ENCODE results near the gene SLC1A2. TPM values are rescaled to one million over a fixed set of nuclear protein-coding genes. Genes with fewer than 3 reads are reported as not detected.
A peak's percentile ranks its signal among the peaks of the same experiment; 100 is the strongest.

Gene SLC1A2
- total RNA-seq, 1 donor from 2014 or later, result 0.10 TPM

DNA sequence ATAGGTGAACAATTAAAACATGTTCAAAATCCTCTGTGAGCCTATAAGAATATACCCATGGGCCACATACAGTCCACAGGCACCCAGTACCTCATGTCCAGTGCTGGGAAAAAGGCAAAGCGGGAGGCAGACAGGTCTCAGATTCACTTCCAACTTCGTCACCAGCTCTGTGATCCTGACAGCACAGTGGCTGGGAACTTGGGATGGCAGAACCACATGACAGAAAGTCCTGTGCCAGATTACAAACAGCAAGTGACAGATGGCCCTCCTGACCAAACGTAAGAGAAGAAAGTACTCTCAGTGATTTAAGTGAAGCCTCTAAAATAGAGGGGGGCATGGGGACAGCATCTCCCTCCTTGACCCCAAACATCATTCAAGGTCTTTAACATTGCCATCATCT lies 5.8 kb downstream of the SLC1A2 start:
- DNase-seq (ENCODE audit: low read depth), result no peak

DNA sequence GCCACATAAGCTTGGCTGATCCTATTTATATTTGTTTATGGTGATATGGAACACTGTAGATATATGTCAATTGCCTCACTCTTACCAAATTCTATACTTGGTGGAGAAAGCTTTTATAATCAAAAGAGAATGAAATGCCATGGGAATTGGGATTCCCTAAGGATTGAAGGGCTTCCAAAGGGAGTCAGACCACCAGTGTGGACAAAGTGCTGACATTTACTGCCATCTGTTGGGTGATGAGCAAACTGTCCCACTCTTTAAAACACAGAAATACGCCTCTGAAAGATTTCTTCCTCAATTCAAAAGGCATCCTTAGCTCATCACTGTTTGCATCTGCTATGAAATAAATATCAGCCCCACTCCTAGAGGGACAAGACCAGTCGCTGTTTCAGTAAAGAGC lies 7.1 kb downstream of the SLC1A2 start:
- DNase-seq (ENCODE audit: low read depth), result peak; percentile 5

DNA sequence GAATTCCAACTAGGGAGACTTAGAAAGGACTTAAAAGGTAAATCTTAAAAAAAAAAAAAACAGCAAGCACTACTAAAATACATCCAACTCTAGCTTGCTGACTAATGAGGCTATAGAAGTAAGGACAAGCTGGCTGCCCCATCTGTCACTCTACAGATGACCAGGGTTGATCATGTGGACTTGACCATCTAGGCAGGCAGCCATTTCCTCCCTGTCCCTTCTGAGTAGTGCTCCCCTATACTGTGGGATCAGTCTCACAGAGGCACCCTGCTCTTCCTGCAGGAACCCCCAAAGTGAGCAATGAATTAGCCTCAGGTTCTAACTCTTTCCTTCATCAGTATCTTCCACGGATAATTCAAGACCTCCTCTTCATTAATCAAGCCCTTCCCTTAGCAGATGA lies 12.3 kb downstream of the SLC1A2 start:
- no peak for DNase-seq (ENCODE audit: low read depth)

DNA sequence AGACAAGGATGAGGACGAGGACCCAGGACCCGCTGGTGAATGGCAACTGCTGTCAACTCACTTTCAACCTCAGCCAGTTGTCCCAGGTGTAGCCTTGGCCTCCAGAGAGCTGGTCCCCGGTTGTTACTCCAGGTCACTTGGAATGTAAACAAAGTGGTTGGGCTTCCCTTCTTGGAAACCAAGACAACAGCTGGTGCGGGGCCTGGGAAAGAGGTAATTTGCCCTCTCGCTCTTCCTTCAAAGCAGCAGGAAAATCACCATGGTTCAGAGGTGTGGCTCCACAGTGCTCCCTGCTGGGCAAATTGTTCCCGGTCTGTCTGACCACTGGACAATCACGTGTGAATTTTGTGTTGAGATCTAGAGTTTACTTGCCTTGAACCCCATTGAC lies 15.0 kb downstream of the SLC1A2 start:
- peak; percentile 21 for DNase-seq (ENCODE audit: low read depth)

DNA sequence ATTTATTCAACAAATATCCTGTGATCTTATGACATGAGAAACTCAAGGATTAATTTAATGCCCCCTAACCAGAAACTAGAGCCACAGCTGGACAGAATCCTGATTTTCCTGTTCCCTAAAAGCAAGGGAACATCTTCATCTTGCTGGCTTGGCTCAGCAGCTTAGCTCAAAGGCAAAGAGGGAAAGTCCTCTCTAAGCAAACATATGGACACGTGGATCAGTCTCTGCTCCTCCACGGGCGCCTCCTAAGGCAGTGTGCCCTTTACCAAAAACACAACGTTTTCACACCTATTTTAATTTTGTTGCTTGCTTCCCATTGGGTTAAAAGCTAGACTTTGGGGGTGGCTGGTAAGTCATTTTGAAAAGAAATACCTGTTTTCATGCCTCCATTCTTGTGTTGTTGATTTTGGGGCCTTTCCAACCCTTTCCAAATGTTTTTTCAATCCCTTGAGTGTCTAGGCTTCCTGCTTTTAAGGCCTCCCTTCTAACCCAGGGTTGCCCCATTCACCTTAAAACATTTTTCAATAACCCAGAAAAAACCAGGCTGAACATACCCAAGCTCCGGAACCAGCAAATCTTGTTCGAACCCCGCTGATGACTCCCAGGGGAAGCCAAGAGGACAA lies 15.5 kb downstream of the SLC1A2 start:
- no peak for DNase-seq (ENCODE audit: low read depth)

DNA sequence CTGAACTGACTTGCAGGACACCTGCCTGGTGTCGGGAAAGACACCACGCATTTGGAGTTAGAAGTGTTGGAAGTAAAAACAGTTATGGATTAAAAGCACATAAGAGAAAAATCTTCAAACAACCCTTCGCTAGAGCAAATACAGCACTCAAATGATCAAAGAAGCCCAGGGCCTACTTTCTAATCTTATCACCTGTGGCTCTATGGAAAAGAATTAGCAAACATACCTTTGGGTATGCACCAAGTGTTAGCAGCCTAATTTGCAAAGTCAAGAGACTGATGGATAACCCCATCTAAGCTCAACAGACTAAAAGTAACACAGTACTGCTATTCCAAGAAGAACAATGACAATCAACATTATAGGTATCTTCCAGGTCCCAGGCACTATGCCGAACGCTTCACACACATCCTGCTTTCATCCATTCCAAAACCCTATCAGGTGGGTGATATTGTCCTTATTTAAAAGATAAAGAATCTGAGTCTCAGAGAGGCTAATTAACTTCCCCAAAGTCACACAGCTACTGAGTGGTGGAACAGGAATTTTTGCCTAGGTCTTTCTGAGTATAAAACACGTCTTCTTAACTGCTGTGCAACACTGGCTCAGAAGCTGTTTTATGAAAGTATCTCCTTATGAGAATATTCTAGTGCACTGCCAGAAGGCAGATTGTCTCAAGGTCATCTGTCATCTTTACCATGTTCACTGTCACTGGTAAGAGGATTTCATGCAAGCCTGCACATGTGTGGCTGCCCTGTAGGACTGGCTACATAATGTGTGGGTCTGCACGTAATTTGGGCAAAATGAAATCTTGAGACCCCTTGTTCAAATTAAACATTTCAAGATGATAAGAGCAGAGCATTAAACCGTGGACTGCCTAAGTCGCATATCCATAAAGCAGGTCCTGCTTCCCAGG lies 16.4 kb downstream of the SLC1A2 start:
- no peak for DNase-seq (ENCODE audit: low read depth)

DNA sequence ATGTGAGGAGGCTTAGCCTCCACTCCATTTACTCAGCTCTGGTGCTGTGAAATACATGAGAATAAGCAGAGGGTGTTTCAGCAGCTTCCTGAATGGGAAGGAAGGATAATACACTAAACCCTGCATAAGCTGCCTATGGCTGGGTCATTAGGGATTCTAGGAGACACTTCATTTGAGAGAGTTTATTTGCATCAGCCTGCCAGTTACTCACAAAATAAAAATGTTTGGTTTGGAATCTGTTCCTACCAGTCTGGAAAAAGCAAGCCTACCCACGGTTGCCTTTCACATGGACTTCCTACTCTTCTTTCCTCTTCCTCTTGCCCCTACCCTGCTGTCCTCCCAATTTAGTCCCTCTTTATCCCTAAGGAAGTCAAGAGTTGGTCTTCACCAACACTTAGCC lies 20.5 kb downstream of the SLC1A2 start:
- no peak for DNase-seq (ENCODE audit: low read depth)

DNA sequence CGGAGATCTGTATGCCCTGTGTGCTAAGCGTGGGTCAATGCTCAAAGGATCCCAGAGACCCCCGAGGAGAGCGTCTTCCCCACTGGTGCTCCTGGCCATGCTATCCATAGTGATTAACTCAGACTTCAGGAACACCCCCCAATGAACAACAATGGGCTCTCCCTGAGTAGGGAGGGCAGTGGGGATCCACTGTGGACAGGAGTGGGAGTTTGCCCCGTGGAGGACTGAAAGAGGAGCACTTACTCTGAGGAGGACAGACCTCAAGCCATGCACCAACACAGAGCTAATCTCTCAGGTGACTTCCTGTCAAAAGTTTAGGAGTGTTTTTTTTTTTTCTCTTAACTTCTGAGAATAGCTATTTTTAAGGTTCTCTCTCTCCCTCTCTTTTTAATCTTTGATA lies 24.4 kb downstream of the SLC1A2 start:
- no peak for DNase-seq (ENCODE audit: low read depth)

DNA sequence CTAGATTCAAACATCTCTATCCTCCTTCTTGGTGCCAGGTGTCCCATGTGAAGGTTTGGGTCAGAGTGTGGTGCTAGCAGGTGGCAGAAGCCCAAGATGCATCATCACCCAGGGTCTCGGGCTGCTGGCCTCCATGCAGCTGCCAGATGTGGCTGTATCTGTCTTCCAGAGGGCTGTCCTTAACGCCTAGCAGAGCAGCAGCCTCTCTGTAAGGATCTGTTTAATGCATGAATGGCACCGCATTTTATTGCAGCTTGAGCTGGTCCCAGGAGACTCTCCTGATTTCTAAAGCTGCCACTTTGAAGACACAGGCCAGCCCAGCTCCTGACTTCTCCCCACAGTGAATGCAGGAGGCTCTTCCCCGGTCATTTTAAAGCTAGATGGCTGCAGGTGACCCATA lies 26.3 kb downstream of the SLC1A2 start:
- no peak for DNase-seq (ENCODE audit: low read depth)

DNA sequence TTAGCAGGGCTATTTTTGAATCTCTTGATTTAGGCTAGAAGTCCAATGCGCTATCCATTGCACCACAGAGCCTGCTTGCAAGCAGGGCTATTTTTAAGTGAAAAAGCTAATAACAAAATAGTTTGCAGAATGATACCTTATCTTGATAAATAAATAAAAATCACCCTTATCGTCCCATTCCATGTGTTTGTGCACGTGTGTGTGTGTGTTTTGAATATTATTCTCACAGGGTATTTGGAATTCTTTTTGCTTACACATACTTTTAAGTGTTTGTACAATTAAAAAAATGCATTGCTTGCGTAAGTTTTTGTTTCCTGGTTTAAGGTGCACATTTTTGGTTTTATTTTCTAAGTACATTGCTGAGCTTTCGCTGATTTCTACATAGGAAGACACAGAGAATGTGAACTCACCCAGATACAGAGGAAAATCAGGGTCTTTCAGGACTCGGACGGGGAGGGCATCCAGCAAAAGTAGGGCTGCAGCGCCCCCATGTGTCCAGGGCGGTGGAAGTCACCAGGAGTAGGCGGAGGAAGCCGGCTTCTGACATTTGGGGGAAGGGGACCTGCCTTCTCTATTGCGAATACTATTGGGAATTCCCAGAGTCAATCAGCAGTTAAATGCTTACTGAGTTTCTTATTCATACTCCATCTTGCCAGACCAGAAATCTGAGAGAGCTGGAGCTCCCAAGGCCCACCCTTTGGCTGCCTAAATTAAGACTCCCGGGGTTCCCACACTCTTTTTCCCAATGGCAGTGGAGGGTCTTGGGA lies 27.3 kb downstream of the SLC1A2 start:
- DNase-seq (ENCODE audit: low read depth), result peak; percentile 51

DNA sequence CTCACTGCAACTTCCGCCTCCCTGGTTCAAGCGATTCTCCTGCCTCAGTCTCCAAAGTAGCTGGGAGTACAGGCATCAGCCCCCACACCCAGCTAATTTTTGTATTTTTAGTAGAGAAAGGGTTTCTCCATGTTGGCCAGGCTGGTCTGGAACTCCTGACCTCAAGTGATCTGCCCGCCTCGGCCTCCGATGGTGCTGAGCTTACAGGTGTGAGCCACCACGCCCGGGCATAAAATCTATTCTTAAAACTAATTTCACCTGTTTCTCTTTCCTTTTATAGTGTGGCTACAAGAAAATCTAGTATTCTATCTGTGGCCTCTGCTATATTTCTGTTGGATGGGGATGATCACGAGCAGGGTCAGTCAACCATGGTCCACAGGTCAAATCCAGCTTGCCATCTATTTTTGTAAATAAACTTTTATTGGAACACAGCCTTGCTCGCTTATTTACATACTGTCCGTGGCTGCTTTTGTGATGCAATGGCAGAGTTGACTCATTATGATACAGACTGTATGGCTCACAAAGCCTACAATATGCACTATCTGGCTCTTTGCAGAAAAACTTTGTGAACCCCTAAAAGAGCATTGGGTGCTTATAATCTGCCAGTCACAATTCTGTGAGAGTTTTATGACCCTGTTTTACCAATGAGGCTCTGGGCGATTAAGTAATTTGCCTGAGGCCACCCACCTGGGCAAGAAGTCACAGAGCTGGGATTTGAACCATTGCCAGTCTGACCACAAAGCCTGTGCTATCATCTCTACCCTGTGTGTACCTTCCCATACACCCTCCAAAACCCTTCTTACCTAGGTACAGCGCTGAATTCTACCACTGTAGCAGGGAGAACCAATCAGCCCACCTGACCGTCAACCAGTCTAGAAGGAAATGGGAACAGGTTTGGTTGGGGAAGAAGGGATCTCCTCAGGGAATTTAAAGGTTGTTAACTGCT lies 28.3 kb downstream of the SLC1A2 start:
- peak; percentile 77 for DNase-seq (ENCODE audit: low read depth)

DNA sequence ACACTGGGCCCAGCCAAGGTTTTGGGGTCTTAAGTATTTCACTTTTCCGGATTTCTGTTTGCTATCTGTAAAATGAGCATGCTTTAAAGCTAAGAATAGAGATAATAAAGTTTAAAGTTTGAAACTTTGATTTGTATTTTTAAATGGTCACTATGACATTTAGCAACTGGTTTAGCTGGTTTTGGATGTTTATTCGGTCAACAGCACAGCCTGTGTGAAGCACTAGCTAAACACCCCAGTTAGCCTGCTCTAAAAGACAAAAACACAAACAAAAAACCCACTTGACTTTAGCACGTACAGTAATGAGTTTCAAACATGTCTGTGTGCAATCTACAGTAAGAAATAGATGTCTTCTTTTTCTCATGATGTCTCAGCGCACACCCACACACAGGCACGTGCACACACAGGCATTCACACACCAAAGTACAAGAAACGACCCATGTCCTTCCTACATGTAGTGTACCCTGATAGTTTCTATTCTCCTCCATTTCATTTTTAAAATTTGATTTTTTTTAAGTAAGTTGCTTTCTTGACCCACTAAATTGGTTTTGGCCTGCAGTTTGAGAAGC lies 29.4 kb downstream of the SLC1A2 start:
- no peak for DNase-seq (ENCODE audit: low read depth)

DNA sequence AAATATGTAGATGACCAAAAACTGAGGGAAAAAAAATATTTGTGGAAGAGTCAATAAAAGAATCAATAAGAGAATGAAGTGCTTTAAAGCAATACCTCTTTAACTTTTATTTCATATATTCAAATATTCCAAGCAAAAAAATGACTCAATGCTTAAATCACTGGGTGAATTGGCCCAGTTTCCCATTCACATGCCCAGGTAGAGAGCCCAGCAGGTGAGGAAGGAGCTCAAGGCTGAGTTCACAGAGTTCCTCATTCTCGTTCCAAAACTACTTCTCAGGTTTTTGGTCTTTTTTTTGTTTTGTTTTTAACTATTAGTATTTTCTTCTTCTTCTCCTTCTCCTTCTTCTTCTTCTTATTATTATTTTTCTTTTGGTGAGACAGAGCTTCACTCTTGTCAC lies 30.2 kb downstream of the SLC1A2 start:
- no peak for DNase-seq (ENCODE audit: low read depth)

DNA sequence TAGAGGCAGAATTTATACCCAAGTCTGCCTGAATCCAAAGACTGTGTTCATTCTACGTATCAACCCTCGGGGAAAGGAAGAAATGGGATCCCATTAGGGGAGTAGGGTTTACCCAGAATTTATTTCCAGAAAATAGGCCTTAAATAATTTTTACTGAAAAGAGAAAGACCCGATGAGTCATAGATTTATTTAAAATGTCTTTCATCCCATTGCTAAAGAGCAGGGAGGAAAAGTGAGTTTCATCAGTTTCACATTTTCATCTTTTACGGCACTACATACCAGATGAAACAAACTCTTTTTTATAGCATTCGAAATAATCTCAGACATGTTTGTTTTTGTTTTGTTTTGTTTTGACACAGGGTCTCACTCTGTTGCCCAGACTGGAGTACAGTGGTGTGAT lies 31.3 kb downstream of the SLC1A2 start:
- no peak for DNase-seq (ENCODE audit: low read depth)

DNA sequence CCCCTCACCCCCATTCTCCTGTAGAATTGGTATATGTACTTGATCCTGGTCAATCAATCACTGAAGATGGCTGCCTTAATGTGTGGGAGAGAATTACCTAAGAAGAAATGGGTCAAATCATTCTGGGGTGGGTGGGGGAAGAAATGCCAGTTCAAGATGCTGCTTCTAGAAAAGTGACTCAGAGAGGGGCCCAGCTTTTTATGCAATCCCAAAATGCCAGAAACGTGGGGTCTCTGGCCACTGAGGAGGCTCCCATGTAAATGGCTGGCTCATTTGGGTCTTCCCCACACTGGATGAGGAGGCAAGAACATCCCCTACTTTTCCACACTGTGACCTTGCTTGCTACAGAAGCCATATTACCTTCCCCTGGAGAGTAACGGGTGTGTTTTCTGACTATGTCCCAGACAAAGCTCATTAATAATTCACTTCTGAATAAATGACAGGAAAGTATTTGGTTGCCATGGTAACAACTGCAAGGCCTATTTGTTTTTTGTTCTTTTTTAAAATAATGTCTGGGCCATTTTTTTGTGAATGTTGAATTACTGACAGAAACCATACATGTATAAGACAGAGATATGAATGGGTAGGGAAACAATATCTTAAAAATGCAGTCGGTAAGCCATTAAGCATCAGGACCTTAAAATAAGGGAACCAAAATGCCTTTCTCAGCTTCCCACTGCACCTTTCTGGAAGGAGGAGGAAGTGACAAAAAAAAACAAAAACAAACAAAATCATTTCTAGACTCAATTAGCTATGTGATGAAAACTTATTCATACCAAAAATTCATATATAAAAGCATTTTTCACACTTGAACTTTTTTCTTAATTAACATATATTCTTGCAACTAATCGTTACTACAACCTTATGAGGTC lies 32.0 kb downstream of the SLC1A2 start:
- DNase-seq (ENCODE audit: low read depth), result peak; percentile 71

DNA sequence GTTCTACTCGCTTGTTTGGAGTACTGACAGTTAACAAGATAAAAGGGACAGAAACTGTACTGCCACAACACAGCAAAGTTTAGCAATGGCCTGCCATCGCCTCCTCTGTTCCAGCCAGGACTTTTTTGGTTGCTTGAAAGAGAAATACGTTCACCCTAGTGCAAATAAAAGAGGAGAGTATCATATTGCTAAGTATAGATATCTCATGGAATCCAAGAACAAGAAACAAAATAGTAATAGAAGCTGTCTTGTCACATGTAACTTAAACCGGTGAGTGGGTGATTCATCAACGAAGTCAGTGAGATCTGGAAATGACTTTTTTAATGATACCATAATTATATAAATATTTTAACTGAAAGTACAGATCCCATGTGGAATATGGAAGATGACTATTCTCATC lies 35.4 kb downstream of the SLC1A2 start:
- no peak for DNase-seq (ENCODE audit: low read depth)

DNA sequence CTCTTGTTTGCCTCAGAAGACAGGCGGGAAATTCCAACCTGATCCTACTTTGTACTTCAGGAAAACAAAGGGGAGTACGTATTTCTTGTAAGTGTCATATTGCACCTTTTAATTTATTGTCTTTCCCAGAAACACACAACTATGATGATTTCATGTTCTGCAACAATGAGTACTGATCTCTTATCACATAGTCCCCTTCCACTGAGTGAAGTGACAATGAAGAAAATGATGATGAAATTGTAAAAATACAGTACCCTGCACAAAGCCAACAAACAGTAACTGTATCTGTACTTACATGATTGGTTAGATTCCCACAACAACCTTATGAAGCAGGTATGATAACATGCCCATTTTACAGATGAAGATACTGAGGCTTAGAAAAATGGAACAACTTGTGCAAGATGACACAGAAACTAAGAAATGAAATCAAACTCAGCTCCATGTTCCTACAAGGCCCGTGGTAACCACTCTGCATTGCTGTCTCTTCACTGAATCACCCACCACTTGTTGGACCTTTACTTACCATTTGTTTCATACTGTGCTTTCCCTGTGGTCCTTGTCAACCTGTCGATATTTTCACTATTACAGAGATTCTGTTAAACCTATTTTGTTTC lies 37.5 kb downstream of the SLC1A2 start:
- DNase-seq (ENCODE audit: low read depth), result no peak

DNA sequence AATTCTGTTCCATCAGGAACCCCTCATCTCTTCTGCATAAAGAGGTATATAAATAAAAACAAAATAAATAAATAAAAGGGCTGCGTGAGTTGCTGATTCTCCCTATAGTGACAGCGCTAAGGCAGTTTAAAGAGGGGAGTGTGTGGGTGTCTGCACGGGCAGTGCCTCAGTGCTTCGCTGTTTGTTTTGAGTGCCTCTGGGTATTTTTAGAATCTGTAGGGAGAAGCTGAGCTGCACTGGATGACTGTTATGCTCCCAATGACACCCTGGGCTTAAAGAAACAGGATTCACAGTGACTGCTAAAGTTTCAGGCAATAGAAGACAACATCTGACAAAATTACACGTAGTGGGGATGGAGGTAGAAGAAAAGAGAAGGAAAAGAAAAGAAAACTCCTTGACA lies 38.8 kb downstream of the SLC1A2 start:
- peak; percentile 4 for DNase-seq (ENCODE audit: low read depth)

DNA sequence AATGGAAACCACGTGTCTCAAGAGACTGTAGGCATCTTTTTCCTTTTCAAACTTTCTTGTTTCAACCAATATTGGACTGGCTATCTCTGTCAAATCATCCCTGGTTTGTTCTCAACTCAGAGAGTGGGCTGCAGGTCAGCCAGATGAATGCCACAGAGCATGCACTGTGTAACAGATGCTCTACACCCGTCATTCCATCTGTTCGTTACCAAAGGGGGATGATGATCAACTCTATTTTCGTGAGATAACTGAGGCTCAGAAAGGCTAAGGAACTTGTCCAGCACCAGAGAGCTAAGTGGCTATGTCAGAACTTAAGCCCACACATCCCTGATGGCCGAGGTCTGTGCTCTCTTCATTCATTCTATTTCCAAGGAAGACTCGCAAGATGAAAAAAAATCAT lies 42.1 kb downstream of the SLC1A2 start:
- no peak for DNase-seq (ENCODE audit: low read depth)

DNA sequence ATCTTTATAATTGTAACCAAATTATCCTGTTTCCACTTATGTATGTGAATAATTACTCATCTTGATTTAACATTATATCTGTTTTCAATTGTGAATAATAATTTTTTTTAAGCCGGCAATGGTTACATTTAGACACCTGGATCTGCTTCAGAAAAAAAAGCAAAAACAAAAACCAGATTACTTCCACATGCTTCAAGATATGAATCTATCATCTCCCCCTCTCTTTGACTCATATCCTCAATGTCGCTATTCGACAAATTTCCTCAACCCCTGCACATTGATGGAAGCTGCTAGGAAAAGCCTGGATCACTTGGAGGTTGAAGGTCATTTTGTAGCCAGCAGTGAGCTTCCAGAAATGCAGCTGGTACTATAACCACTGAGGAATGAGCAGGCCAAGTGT lies 42.7 kb downstream of the SLC1A2 start:
- DNase-seq (ENCODE audit: low read depth), result no peak
